Endothelial cell of coronary artery (primary cell): ENCODE results near the gene DUSP2. TPM values are rescaled to one million over a fixed set of nuclear protein-coding genes. Genes with fewer than 3 reads are reported as not detected.

Experiments
- total RNA-seq: library from RNA; depleted of rRNA; stranded (reverse); fragments of >200 nt; gene quantifications from 2 replicates; pipeline ENCODE4 v1.2.3, GENCODE V29; 2014

DUSP2 gene, protein sequence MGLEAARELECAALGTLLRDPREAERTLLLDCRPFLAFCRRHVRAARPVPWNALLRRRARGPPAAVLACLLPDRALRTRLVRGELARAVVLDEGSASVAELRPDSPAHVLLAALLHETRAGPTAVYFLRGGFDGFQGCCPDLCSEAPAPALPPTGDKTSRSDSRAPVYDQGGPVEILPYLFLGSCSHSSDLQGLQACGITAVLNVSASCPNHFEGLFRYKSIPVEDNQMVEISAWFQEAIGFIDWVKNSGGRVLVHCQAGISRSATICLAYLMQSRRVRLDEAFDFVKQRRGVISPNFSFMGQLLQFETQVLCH
- total RNA-seq, result 0.09 and 0.54 TPM in 2 replicates

DNA sequence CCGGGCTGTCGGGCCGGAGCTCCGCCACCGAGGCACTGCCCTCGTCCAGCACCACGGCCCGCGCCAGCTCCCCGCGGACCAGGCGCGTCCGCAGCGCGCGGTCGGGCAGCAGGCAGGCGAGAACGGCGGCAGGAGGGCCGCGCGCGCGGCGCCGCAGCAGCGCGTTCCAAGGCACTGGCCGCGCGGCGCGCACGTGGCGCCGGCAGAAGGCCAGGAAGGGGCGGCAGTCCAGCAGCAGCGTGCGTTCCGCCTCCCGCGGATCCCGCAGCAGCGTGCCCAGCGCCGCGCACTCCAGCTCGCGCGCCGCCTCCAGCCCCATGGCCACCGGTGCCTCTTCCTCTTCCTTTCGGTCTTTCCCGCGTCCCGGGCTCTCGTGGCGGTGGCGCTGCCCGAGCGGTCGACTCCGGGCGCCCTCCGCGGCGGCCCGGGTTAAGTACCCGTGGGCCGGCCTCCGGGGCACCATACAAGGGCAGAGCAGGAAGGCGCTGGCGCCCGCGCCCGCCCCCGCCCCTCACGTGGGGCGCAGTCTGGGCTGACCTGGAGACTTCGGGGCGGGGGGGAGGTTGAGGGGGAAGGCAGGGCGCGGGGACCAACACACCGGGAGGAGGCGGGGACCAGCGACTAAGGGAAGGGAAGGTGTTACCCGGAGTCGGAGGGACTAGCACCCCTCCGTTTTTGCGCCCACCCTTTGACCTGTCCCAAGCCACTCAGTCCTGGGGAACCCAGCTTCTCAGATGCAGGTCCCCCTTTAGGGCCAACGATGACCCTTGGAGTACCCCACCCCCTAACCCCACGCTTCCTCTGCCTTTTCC is at the start of gene DUSP2:
Gene DUSP2, minus strand, starts transcription at position 405 of the 812 bp plus-strand sequence. Its CDS starts 86 bp downstream, at position 319.

DNA sequence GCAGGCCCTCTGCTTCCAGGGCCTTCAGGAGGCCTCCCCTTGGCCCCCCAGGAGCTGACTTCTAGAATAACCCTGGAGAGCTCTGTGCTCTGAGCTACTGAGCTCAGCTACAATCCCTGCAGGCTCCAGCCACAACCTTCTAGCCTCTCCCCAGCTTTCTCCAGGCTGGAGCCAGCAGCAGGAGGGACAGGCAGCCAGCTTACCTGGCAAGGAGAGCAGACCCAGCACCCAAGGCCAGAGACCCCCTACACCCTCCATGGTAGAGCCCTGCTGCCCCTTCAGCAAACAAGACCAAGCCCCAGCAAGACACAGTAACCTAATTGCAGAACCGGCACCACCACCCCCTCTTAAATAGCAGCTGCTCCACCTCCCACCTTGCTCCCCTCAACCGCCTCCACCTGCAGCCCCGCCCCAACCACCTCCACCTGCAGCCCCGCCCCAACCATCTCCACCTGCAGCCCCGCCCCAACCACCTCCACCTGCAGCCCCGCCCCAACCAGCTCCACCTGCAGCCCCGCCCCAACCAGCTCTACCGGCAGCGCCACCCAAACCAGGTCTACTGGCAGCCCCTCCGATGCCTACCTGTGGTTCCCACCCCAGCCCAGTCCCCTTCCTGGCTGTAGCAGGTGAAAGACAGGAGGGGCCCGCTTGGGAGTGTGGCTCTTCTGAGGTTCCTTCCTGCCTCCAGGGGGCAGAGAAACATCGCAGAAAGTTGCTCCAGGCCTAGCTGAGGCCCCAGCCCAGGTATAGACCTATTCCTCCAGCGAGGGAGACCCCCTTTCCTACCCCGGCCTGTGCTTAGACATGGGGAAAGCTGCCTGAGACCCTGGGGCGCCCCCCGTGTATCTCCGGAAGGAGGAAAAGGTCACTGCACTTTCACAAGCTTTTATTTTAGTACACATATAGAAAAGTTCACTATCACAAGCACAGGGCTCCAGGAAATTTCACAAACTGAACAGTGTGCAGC is 6.8 kb downstream of the DUSP2 start, which contains the start of gene ASTL:
Gene ASTL, minus strand, starts transcription at position 324 of the 967 bp plus-strand sequence. Its CDS starts 66 bp downstream, at position 258.

DNA sequence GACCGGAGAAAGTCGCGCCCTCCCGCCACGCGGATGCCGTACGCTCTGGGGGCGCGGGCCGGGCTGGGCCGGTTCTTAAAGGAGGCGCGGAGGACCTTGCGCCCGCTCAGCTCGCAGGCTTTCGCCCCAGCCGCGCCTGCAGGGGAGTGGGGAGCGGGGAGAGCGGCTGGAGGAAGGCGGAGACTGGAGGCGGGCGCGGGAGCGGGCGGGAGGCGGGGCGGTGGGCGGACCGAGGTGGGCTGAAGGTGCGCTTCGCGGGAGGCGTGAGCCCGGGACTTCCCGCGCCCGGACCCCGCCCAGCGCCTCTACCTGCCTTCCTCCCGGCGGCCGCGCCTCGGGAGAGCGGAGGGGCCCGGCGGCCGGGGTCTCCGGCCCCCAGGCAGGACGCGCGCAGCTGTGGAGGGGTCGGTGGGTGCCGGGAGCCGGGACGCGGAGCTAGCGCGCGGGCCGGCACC is 28.8 kb downstream of the DUSP2 start, which contains the start of gene ADRA2B:
Gene ADRA2B, minus strand, starts transcription at position 148 of the 455 bp plus-strand sequence. CDS start 422 bp downstream, outside the sequence.

Other genes starting within 250 kb of the DUSP2 start
- gene ANKRD36C, start 153.6 kb downstream of the DUSP2 start, total RNA-seq, result 31.2 and 32.7 TPM in 2 replicates
- gene GPAT2, start 110.5 kb downstream of the DUSP2 start, total RNA-seq, result 3.8 and 11.9 TPM in 2 replicates
- not detected in 2 replicates for gene ADRA2B, start 28.9 kb downstream of the DUSP2 start, total RNA-seq
- gene ASTL, start 6.9 kb downstream of the DUSP2 start, total RNA-seq, result not detected in 2 replicates
- 148 and 170 TPM in 2 replicates for gene STARD7, start 63.4 kb upstream of the DUSP2 start, total RNA-seq
- 13.9 and 16.8 TPM in 2 replicates for gene TMEM127, start 120.6 kb upstream of the DUSP2 start, total RNA-seq
- 70.8 and 81.8 TPM in 2 replicates for gene CIAO1, start 120.8 kb upstream of the DUSP2 start, total RNA-seq
- 55.1 and 59.1 TPM in 2 replicates for gene SNRNP200, start 160.1 kb upstream of the DUSP2 start, total RNA-seq
- 0.75 and 0.99 TPM in 2 replicates for gene ITPRIPL1, start 179.9 kb upstream of the DUSP2 start, total RNA-seq
- gene NCAPH, start 190.3 kb upstream of the DUSP2 start, total RNA-seq, result 8.7 and 18.6 TPM in 2 replicates